Caki2 (cell line): Measurements from ENCODE around the gene TNS3. TPM values are rescaled to one million over a fixed set of nuclear protein-coding genes. Genes with fewer than 3 reads are reported as not detected.

Source experiments
- DNase-seq: peaks from one replicate; pipeline ENCODE4 v3.0.0-alpha.2; 2015; ENCODE audit warnings: low read depth
- in situ Hi-C: cut with HindIII; loops from 2 replicates; pipeline ENCODE4 v1.10.0; 2016; ENCODE audit warnings: low sequenced_read_pairs, low pct_unique_long_range_greater_than_20kb, mixed read lengths
- total RNA-seq: library from RNA; depleted of rRNA; stranded (reverse); fragments of >200 nt; shearing (Covaris generic); gene quantifications from 2 replicates; pipeline ENCODE4 v1.2.3, GENCODE V29; 2014; ENCODE audit warnings: low replicate concordance

The TNS3 gene
- total RNA-seq, 1 experiment from 2014 or later: 50.5 TPM

- no peak for DNase-seq
- in situ Hi-C loops: no loop called here
Measured at GRCh38 chr7:47572939-47573757, 8.8 kb downstream of the TNS3 start.

- in situ Hi-C loops: no loop called here
- DNase-seq: no peak
Measured at GRCh38 chr7:47572094-47572445, 9.8 kb downstream of the TNS3 start.

GRCh38 chr7:47571331-47572093 lies 10.4 kb downstream of the TNS3 start:
- in situ Hi-C loops: no loop called here

GRCh38 chr7:47570649-47571050 lies 11.3 kb downstream of the TNS3 start:
- no peak for DNase-seq
- in situ Hi-C loops: no loop called here

More at GRCh38 chr7:47571331-47572093, 10.4 kb downstream of the TNS3 start:
- DNase-seq: peak; percentile 55

GRCh38 chr7:47568547-47568946 lies 13.4 kb downstream of the TNS3 start:
- DNase-seq: no peak
- in situ Hi-C loops: no loop called here

GRCh38 chr7:47568056-47568455 lies 13.9 kb downstream of the TNS3 start:
- in situ Hi-C loops: no loop called here
- DNase-seq: no peak

GRCh38 chr7:47565640-47566250 lies 16.2 kb downstream of the TNS3 start:
- no peak for DNase-seq
- in situ Hi-C loops: no loop called here

- in situ Hi-C loops: no loop called here
- no peak for DNase-seq
Measured at GRCh38 chr7:47563521-47563920, 18.4 kb downstream of the TNS3 start.

GRCh38 chr7:47561715-47562446 lies 20.0 kb downstream of the TNS3 start:
- in situ Hi-C loops: no loop called here
- no peak for DNase-seq

GRCh38 chr7:47559306-47560220 lies 22.3 kb downstream of the TNS3 start:
- in situ Hi-C loops: no loop called here
- no peak for DNase-seq

GRCh38 chr7:47557694-47558670 lies 23.9 kb downstream of the TNS3 start:
- in situ Hi-C loops: no loop called here
- no peak for DNase-seq

GRCh38 chr7:47557317-47557693 lies 24.6 kb downstream of the TNS3 start:
- no peak for DNase-seq
- in situ Hi-C loops: no loop called here

GRCh38 chr7:47556511-47557180 lies 25.3 kb downstream of the TNS3 start:
- in situ Hi-C loops: no loop called here
- DNase-seq: no peak

- DNase-seq: no peak
- in situ Hi-C loops: no loop called here
Measured at GRCh38 chr7:47553309-47553708, 28.6 kb downstream of the TNS3 start.

GRCh38 chr7:47552621-47553020 lies 29.3 kb downstream of the TNS3 start:
- DNase-seq: peak; percentile 59
- in situ Hi-C loops: no loop called here
